ENCODE measurements around the gene KRT31.
"Not testable (repeated sequence)": the region's sequence is repeated elsewhere in the genome, so short reads cannot be mapped to it uniquely, and the experiment has no call there.

The KRT31 gene

GRCh38 chr17:41396996-41397660, at the start of gene KRT31:
TSS of gene KRT31 (minus strand) at chr17:41397608. CDS start at chr17:41397539, 69 bp downstream.
- Mint-ChIP-seq H3K4me3 (no peak within 1 kb of the TSS), H3K27me3 (ENCODE audit: low read depth) (peaks cover 4% of the 10 kb centered on the region), H3K36me3 (ENCODE audit: low read depth) (no peaks in the 10 kb centered on the region), H3K27ac (no peak within 1 kb of the TSS), H3K4me1 (ENCODE audit: low read depth) (no peaks in the 10 kb centered on the region), H3K9me3 (no peaks in the 10 kb centered on the region)
- DNase-seq (ENCODE audit: low spot score) = no peak

GRCh38 chr17:41446806-41447205, 49.4 kb upstream of the KRT31 start:
- Mint-ChIP-seq H3K4me1 (ENCODE audit: low read depth) (no peaks in the 10 kb centered on the region), H3K27ac (no peak overlapping the region), H3K27me3 (ENCODE audit: low read depth) (peaks cover 21% of the 10 kb centered on the region), H3K9me3 (no peaks in the 10 kb centered on the region), H3K36me3 (ENCODE audit: low read depth) (no peaks in the 10 kb centered on the region), H3K4me3 (no peak overlapping the region)
- DNase-seq (ENCODE audit: low spot score) = no peak

- DNase-seq (ENCODE audit: low spot score) = no peak
- Mint-ChIP-seq H3K9me3 (no peaks in the 10 kb centered on the region), H3K27me3 (ENCODE audit: low read depth) (peaks cover 13% of the 10 kb centered on the region), H3K27ac (no peak overlapping the region), H3K4me1 (ENCODE audit: low read depth) (no peaks in the 10 kb centered on the region), H3K4me3 (no peak overlapping the region), H3K36me3 (ENCODE audit: low read depth) (no peaks in the 10 kb centered on the region)
Measured at GRCh38 chr17:41444640-41445039, 47.2 kb upstream of the KRT31 start.

- H3K27me3 Mint-ChIP-seq (ENCODE audit: low read depth) = peaks cover 13% of the 10 kb centered on the region
- H3K9me3 Mint-ChIP-seq = no peaks in the 10 kb centered on the region
- no peak overlapping the region for H3K4me3 Mint-ChIP-seq
- H3K27ac Mint-ChIP-seq = no peak overlapping the region
- H3K36me3 Mint-ChIP-seq (ENCODE audit: low read depth) = no peaks in the 10 kb centered on the region
- no peaks in the 10 kb centered on the region for H3K4me1 Mint-ChIP-seq (ENCODE audit: low read depth)
- no peak for DNase-seq (ENCODE audit: low spot score)
Measured at GRCh38 chr17:41444186-41444585, 46.8 kb upstream of the KRT31 start.

GRCh38 chr17:41442739-41443138, 45.3 kb upstream of the KRT31 start:
- no peak overlapping the region for H3K4me3 Mint-ChIP-seq
- no peaks in the 10 kb centered on the region for H3K36me3 Mint-ChIP-seq (ENCODE audit: low read depth)
- H3K27me3 Mint-ChIP-seq (ENCODE audit: low read depth) = peaks cover 13% of the 10 kb centered on the region
- no peak overlapping the region for H3K27ac Mint-ChIP-seq
- no peaks in the 10 kb centered on the region for H3K9me3 Mint-ChIP-seq
- H3K4me1 Mint-ChIP-seq (ENCODE audit: low read depth) = no peaks in the 10 kb centered on the region
- DNase-seq (ENCODE audit: low spot score) = no peak

- Mint-ChIP-seq H3K27ac (no peak within 1 kb of the TSS), H3K4me3 (no peak within 1 kb of the TSS), H3K27me3 (ENCODE audit: low read depth) (peaks cover 13% of the 10 kb centered on the region), H3K9me3 (no peaks in the 10 kb centered on the region), H3K4me1 (ENCODE audit: low read depth) (no peaks in the 10 kb centered on the region), H3K36me3 (ENCODE audit: low read depth) (no peaks in the 10 kb centered on the region)
- no peak for DNase-seq (ENCODE audit: low spot score)
Measured at GRCh38 chr17:41440531-41441033, 43.2 kb upstream of the KRT31 start, which contains the start of gene KRT38. TSS of gene KRT38 (minus strand) at chr17:41440983. CDS start at chr17:41440921, 62 bp downstream.

- Mint-ChIP-seq H3K9me3 (no peaks in the 10 kb centered on the region), H3K4me1 (ENCODE audit: low read depth) (no peaks in the 10 kb centered on the region), H3K36me3 (ENCODE audit: low read depth) (no peaks in the 10 kb centered on the region), H3K4me3 (no peak overlapping the region), H3K27ac (no peak overlapping the region), H3K27me3 (ENCODE audit: low read depth) (peaks cover 11% of the 10 kb centered on the region)
- no peak for DNase-seq (ENCODE audit: low spot score)
Measured at GRCh38 chr17:41439375-41439774, 42.0 kb upstream of the KRT31 start.

- no peaks in the 10 kb centered on the region for H3K9me3 Mint-ChIP-seq
- no peak overlapping the region for H3K27ac Mint-ChIP-seq
- H3K4me3 Mint-ChIP-seq = no peak overlapping the region
- peaks cover 2% of the 10 kb centered on the region for H3K27me3 Mint-ChIP-seq (ENCODE audit: low read depth)
- no peak for DNase-seq (ENCODE audit: low spot score)
- no peaks in the 10 kb centered on the region for H3K4me1 Mint-ChIP-seq (ENCODE audit: low read depth)
- H3K36me3 Mint-ChIP-seq (ENCODE audit: low read depth) = no peaks in the 10 kb centered on the region
Measured at GRCh38 chr17:41437769-41438168, 40.4 kb upstream of the KRT31 start.

- no peaks in the 10 kb centered on the region for H3K9me3 Mint-ChIP-seq
- no peak overlapping the region for H3K27ac Mint-ChIP-seq
- no peaks in the 10 kb centered on the region for H3K4me1 Mint-ChIP-seq (ENCODE audit: low read depth)
- DNase-seq (ENCODE audit: low spot score) = no peak
- no peak overlapping the region for H3K4me3 Mint-ChIP-seq
- H3K36me3 Mint-ChIP-seq (ENCODE audit: low read depth) = no peaks in the 10 kb centered on the region
- no peaks in the 10 kb centered on the region for H3K27me3 Mint-ChIP-seq (ENCODE audit: low read depth)
Measured at GRCh38 chr17:41437254-41437653, 39.8 kb upstream of the KRT31 start.

- no peaks in the 10 kb centered on the region for H3K9me3 Mint-ChIP-seq
- no peak overlapping the region for H3K27ac Mint-ChIP-seq
- H3K36me3 Mint-ChIP-seq (ENCODE audit: low read depth) = no peaks in the 10 kb centered on the region
- no peak for DNase-seq (ENCODE audit: low spot score)
- no peak overlapping the region for H3K4me3 Mint-ChIP-seq
- peaks cover 2% of the 10 kb centered on the region for H3K27me3 Mint-ChIP-seq (ENCODE audit: low read depth)
- no peaks in the 10 kb centered on the region for H3K4me1 Mint-ChIP-seq (ENCODE audit: low read depth)
Measured at GRCh38 chr17:41434415-41434814, 37.0 kb upstream of the KRT31 start.

GRCh38 chr17:41434005-41434404, 36.6 kb upstream of the KRT31 start:
- no peak for DNase-seq (ENCODE audit: low spot score)
- no peak overlapping the region for H3K4me3 Mint-ChIP-seq
- no peak overlapping the region for H3K27ac Mint-ChIP-seq
- peaks cover 2% of the 10 kb centered on the region for H3K27me3 Mint-ChIP-seq (ENCODE audit: low read depth)
- H3K4me1 Mint-ChIP-seq (ENCODE audit: low read depth) = no peaks in the 10 kb centered on the region
- no peaks in the 10 kb centered on the region for H3K9me3 Mint-ChIP-seq
- no peaks in the 10 kb centered on the region for H3K36me3 Mint-ChIP-seq (ENCODE audit: low read depth)

- Mint-ChIP-seq H3K4me1 (ENCODE audit: low read depth) (no peaks in the 10 kb centered on the region), H3K4me3 (no peak overlapping the region), H3K36me3 (ENCODE audit: low read depth) (no peaks in the 10 kb centered on the region), H3K27me3 (ENCODE audit: low read depth) (peaks cover 2% of the 10 kb centered on the region), H3K9me3 (no peaks in the 10 kb centered on the region), H3K27ac (no peak overlapping the region)
- no peak for DNase-seq (ENCODE audit: low spot score)
Measured at GRCh38 chr17:41433586-41433985, 36.2 kb upstream of the KRT31 start.

- H3K4me1 Mint-ChIP-seq (ENCODE audit: low read depth); H3K36me3 Mint-ChIP-seq (ENCODE audit: low read depth); H3K4me3 Mint-ChIP-seq; H3K27ac Mint-ChIP-seq; H3K27me3 Mint-ChIP-seq (ENCODE audit: low read depth); DNase-seq (ENCODE audit: low spot score); H3K9me3 Mint-ChIP-seq: not testable (repeated sequence)
Measured at GRCh38 chr17:41430376-41430775, 33.0 kb upstream of the KRT31 start.

- H3K9me3 Mint-ChIP-seq = no peaks in the 10 kb centered on the region
- H3K27me3 Mint-ChIP-seq (ENCODE audit: low read depth) = peaks cover 2% of the 10 kb centered on the region
- no peaks in the 10 kb centered on the region for H3K36me3 Mint-ChIP-seq (ENCODE audit: low read depth)
- H3K4me3 Mint-ChIP-seq = no peak overlapping the region
- no peak for DNase-seq (ENCODE audit: low spot score)
- H3K4me1 Mint-ChIP-seq (ENCODE audit: low read depth) = no peaks in the 10 kb centered on the region
- H3K27ac Mint-ChIP-seq = no peak overlapping the region
Measured at GRCh38 chr17:41429667-41430066, 32.3 kb upstream of the KRT31 start.
